IMR-90 (cell line): ENCODE results near the gene ROBO4. TPM values are rescaled to one million over a fixed set of nuclear protein-coding genes. Genes with fewer than 3 reads are reported as not detected.

ENCODE experiments used
- ATAC-seq: fragments of 200-7000 bp; cut with Tn5 transposase; 2 replicates; pipeline ENCODE4 v1.9.1; 2020; ENCODE audit warnings: low read depth, mild to moderate bottlenecking, moderate library complexity
- BruUV-seq: library from RNA; stranded (reverse); fragments of 400-500 nt; replicated peaks from 2 replicates; lab custom pipeline; 2021; lab: Mats Ljungman, UMichigan
- CTCF ChIA-PET: fragments of 300-600 bp; formaldehyde crosslinking; extraction: SDS; loops from one replicate; lab custom pipeline; 2021; ENCODE audit warnings: antibody characterized with exemption; lab: Yijun Ruan, JAX
- POLR2A ChIA-PET: fragments of 300-600 bp; sonication (Branson Sonifier 250); formaldehyde crosslinking; loops from one replicate; lab custom pipeline; 2022; ENCODE audit warnings: antibody characterized with exemption; ENCODE audit not compliant: unreplicated experiment; lab: Charles Lee
- DNase-seq: peaks from one replicate; pipeline ENCODE4 v3.0.0; 2013
- H2AFZ ChIP-seq: replicated peaks from 2 replicates; pipeline ENCODE3; 2013; ENCODE audit warnings: low read length, mild to moderate bottlenecking; ENCODE audit not compliant: poor library complexity
- H2AK5ac ChIP-seq: 2 replicates; pipeline ENCODE4 v1.6.1; 2013; ENCODE audit warnings: low read depth, low read length, inconsistent platforms
- H2AK9ac ChIP-seq: replicated peaks from 2 replicates; pipeline ENCODE3; 2013; ENCODE audit warnings: mild to moderate bottlenecking, low read depth, low read length, moderate library complexity; ENCODE audit not compliant: poor library complexity
- H2BK120ac ChIP-seq: 2 replicates; pipeline ENCODE4 v1.6.1; 2013; ENCODE audit warnings: low read depth, low read length, inconsistent platforms
- H2BK15ac ChIP-seq: 3 replicates; pipeline ENCODE4 v1.6.1; 2013; ENCODE audit warnings: low read depth, low read length, inconsistent platforms
- H2BK20ac ChIP-seq: 2 replicates; pipeline ENCODE4 v1.6.1; 2013; ENCODE audit warnings: low read depth, mild to moderate bottlenecking, inconsistent platforms, low read length, moderate library complexity
- H2BK5ac ChIP-seq: 2 replicates; pipeline ENCODE4 v1.6.1; 2013; ENCODE audit warnings: mild to moderate bottlenecking, low read depth, low read length, inconsistent platforms; ENCODE audit not compliant: poor library complexity, severe bottlenecking
- H3K14ac ChIP-seq: replicated peaks from 2 replicates; pipeline ENCODE4 v1.6.1; 2013; ENCODE audit warnings: low read depth, low read length, inconsistent platforms
- H3K18ac ChIP-seq: 2 replicates; pipeline ENCODE4 v1.6.1; 2013; ENCODE audit warnings: low read depth, low read length, control low read depth
- H3K23ac ChIP-seq: 2 replicates; pipeline ENCODE4 v1.6.1; 2013; ENCODE audit warnings: low read depth, low read length, inconsistent platforms
- H3K27ac ChIP-seq: 2 replicates; pipeline ENCODE4 v1.5.1; 2013; ENCODE audit warnings: mild to moderate bottlenecking, control low read depth, low read length; ENCODE audit not compliant: insufficient read depth
- H3K27me3 ChIP-seq: 2 replicates; pipeline ENCODE4 v1.6.1; 2013; ENCODE audit warnings: low read length; ENCODE audit not compliant: control insufficient read depth, insufficient read depth
- H3K36me3 ChIP-seq: 2 replicates; pipeline ENCODE4 v1.6.1; 2013; ENCODE audit warnings: low read length, mixed read lengths; ENCODE audit not compliant: control insufficient read depth, insufficient read depth
- H3K4ac ChIP-seq: 2 replicates; pipeline ENCODE4 v1.6.1; 2013; ENCODE audit warnings: low read depth, low read length, inconsistent platforms
- H3K4me1 ChIP-seq: 2 replicates; pipeline ENCODE4 v1.6.1; 2013; ENCODE audit warnings: low read length, mixed read lengths; ENCODE audit not compliant: control insufficient read depth, insufficient read depth
- H3K4me2 ChIP-seq: 2 replicates; pipeline ENCODE4 v1.6.1; 2013; ENCODE audit warnings: low read depth, mild to moderate bottlenecking, control low read depth, low read length, moderate library complexity
- H3K4me3 ChIP-seq: 2 replicates; pipeline ENCODE4 v1.5.1; 2013; ENCODE audit warnings: low read depth, mild to moderate bottlenecking, control low read depth, low read length, moderate library complexity; ENCODE audit not compliant: insufficient read depth
- H3K56ac ChIP-seq: 2 replicates; pipeline ENCODE4 v1.6.1; 2013; ENCODE audit warnings: low read length, inconsistent platforms; ENCODE audit not compliant: insufficient read depth; ENCODE audit errors: extremely low read depth
- H3K79me1 ChIP-seq, 2 experiments: 2 replicates each; pipeline ENCODE4 v1.6.1; 2013; ENCODE audit warnings: low read length in 2 of 2, inconsistent platforms in 1 of 2, low read depth in 1 of 2
- H3K9ac ChIP-seq: 2 replicates; pipeline ENCODE4 v1.6.1; 2013; ENCODE audit warnings: low read depth, low read length, control low read depth
- H3K9me1 ChIP-seq: 2 replicates; pipeline ENCODE4 v1.6.1; 2013; ENCODE audit warnings: low read length, inconsistent platforms; ENCODE audit not compliant: insufficient read depth
- H3K9me3 ChIP-seq: 2 replicates; pipeline ENCODE4 v1.6.1; 2013; ENCODE audit warnings: low read length; ENCODE audit not compliant: control insufficient read depth, insufficient read depth
- H4K20me1 ChIP-seq: 2 replicates; pipeline ENCODE4 v1.6.1; 2013; ENCODE audit warnings: low read length, inconsistent platforms; ENCODE audit not compliant: insufficient read depth
- H4K5ac ChIP-seq: 2 replicates; pipeline ENCODE4 v1.6.1; 2013; ENCODE audit warnings: mild to moderate bottlenecking, low read depth, low read length, control low read depth
- H4K8ac ChIP-seq, 2 experiments: 2 replicates each; pipeline ENCODE4 v1.6.1; 2013; ENCODE audit warnings: low read depth in 2 of 2, low read length in 2 of 2, control low read depth in 1 of 2, inconsistent platforms in 1 of 2
- H4K91ac ChIP-seq: 2 replicates; pipeline ENCODE4 v1.6.1; 2013; ENCODE audit warnings: low read depth, low read length, inconsistent platforms; ENCODE audit not compliant: insufficient read depth
- BHLHE40 ChIP-seq: fragments of 150-350 bp; IDR thresholded peaks from 2 replicates; pipeline ENCODE4 v1.6.1; 2016; ENCODE audit warnings: mild to moderate bottlenecking, low read depth, low read length
- CEBPB ChIP-seq: IDR thresholded peaks from 2 replicates; pipeline ENCODE4 v1.6.1; 2012; ENCODE audit warnings: low read depth, low read length, improper control_type of control experiment
- CHD1 ChIP-seq: IDR thresholded peaks from 2 replicates; pipeline ENCODE4 v1.6.1; 2012; ENCODE audit warnings: low read depth, low read length, improper control_type of control experiment
- ELK1 ChIP-seq: fragments of 150-350 bp; IDR thresholded peaks from 2 replicates; pipeline ENCODE4 v1.6.1; 2016; ENCODE audit warnings: low read depth, mild to moderate bottlenecking, low read length, moderate library complexity, borderline replicate concordance
- FOS ChIP-seq: fragments of 150-350 bp; IDR thresholded peaks from 2 replicates; pipeline ENCODE4 v1.6.1; 2016; ENCODE audit warnings: low read depth, low read length
- MAFK ChIP-seq: IDR thresholded peaks from 2 replicates; pipeline ENCODE4 v1.6.1; 2012; ENCODE audit warnings: low read depth, low read length, improper control_type of control experiment
- MAZ ChIP-seq: IDR thresholded peaks from 2 replicates; pipeline ENCODE4 v1.6.1; 2012; ENCODE audit warnings: low read depth, mild to moderate bottlenecking, low read length, improper control_type of control experiment, moderate library complexity, borderline replicate concordance
- MXI1 ChIP-seq: IDR thresholded peaks from 2 replicates; pipeline ENCODE4 v1.6.1; 2012; ENCODE audit warnings: low read depth, mild to moderate bottlenecking, low read length, moderate library complexity, borderline replicate concordance
- POLR2A ChIP-seq: IDR thresholded peaks from 2 replicates; pipeline ENCODE4 v1.6.1; 2012; ENCODE audit warnings: mild to moderate bottlenecking, low read depth, low read length
- RCOR1 ChIP-seq: IDR thresholded peaks from 2 replicates; pipeline ENCODE4 v1.6.1; 2012; ENCODE audit warnings: mild to moderate bottlenecking, low read length, improper control_type of control experiment; ENCODE audit not compliant: insufficient replicate concordance
- RFX5 ChIP-seq: IDR thresholded peaks from 2 replicates; pipeline ENCODE4 v1.8.0; 2012; ENCODE audit warnings: low read depth, mild to moderate bottlenecking, low read length, moderate library complexity
- SMC3 ChIP-seq: fragments of 150-350 bp; IDR thresholded peaks from 2 replicates; pipeline ENCODE4 v1.6.1; 2016; ENCODE audit warnings: low read depth, mild to moderate bottlenecking, antibody characterized with exemption, low read length, moderate library complexity
- USF2 ChIP-seq: fragments of 150-350 bp; IDR thresholded peaks from 2 replicates; pipeline ENCODE4 v1.6.1; 2017; ENCODE audit warnings: mild to moderate bottlenecking, antibody characterized with exemption, low read length, low read depth
- WGBS, 2 experiments: methylation state at CpG; one replicate each; pipeline versions ENCODE4 v1.1.5 to v1.1.7; 2013; ENCODE audit warnings: missing lambda C conversion rate in 2 of 2; ENCODE audit not compliant: insufficient read length in 1 of 2; ENCODE audit errors: extremely low coverage in 2 of 2; 5-methylcytosine and 5-hydroxymethylcytosine counted together
- dilution Hi-C: fragments of 300-500 bp; cut with HindIII; formaldehyde crosslinking; loops from one replicate; pipeline ENCODE4 v1.14.3; 2018; ENCODE audit warnings: low sequenced_read_pairs; ENCODE audit not compliant: unreplicated experiment
- in situ Hi-C: fragments of 300-500 bp; cut with MboI; formaldehyde crosslinking; loops from 3 replicates; pipeline ENCODE4 v1.14.3; 2019; ENCODE audit warnings: low sequenced_read_pairs, inconsistent platforms, mixed read lengths
- intact Hi-C: fragments of 100-400 bp; cut with micrococcal nuclease; formaldehyde crosslinking; loops from 2 replicates; pipeline ENCODE4 v1.10.0; 2022
- polyA plus RNA-seq, 3 experiments: library from polyadenylated mRNA; depleted of rRNA; stranded (reverse); fragments of >200 nt; gene quantifications; 2 replicates each; pipeline ENCODE4 v1.2.3, GENCODE V29; 2012; ENCODE audit warnings: low replicate concordance in 1 of 3
- total RNA-seq: library from RNA; depleted of rRNA; stranded (reverse); fragments of >200 nt; gene quantifications from 2 replicates; pipeline ENCODE4 v1.2.3, GENCODE V29; 2012

ROBO4 gene
- total and polyA plus RNA-seq, 2 of the 4 experiments (the other 2 are of a cell fraction) = 0.72 to 0.82 TPM

DNA sequence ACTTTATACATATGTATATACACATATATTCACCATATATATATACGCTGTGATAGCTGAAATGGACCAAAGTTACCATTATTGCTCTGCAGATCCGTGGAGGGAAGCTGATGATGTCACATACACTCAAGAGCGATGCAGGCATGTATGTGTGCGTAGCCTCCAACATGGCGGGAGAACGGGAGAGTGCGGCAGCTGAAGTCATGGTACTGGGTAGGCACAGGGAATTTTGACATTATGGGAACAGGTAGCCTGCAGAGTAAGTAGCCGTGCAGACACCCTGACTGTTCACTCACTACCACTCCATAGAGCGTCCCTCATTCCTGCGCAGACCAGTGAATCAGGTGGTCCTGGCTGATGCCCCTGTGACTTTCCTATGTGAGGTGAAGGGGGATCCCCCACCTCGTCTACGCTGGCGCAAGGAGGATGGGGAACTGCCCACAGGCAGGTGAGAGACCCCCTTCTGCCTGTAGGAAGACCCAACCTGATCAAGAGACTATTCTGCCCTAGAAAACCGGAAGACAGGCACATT is 27.7 kb downstream of the ROBO4 start:
- Histone ChIP-seq H4K5ac (no peak overlapping the region), H3K4me1 (peaks cover 2% of the 10 kb centered on the region), H2BK120ac (no peak overlapping the region), H3K4ac (no peak overlapping the region), H3K27me3 (peaks cover 82% of the 10 kb centered on the region), H3K18ac (no peak overlapping the region), H2BK20ac (no peak overlapping the region), H3K9me1 (no peaks in the 10 kb centered on the region; the same call in 1 of the 2 replicates), H3K9me3 (no peaks in the 10 kb centered on the region; the same call in 1 of the 2 replicates), H3K9ac (no peak overlapping the region), H2AK9ac (no peak overlapping the region), H2BK15ac (no peak overlapping the region), H4K20me1 (0 out of 2 replicates have a peak, but pooled peaks cover 4% of the 10 kb centered on the region), H2AK5ac (no peak overlapping the region), H3K4me3 (no peak overlapping the region), H3K56ac (no peak overlapping the region), H3K27ac (no peak overlapping the region), H3K36me3 (no peaks in the 10 kb centered on the region), H3K14ac (no peak overlapping the region), H4K8ac (no peak overlapping the region), H4K91ac (no peak overlapping the region), H3K23ac (no peak overlapping the region), H2AFZ (no peak overlapping the region), H2BK5ac (no peak overlapping the region), H3K4me2 (no peak overlapping the region), H3K79me1 (no peaks in the 10 kb centered on the region)
- CTCF ChIA-PET = no interaction called here
- POLR2A ChIA-PET = no interaction called here
- WGBS, 2 experiments = 60% methylated on average over 3 of the region's 14 CpGs; no CpG with 5 or more reads in 1 of the 2 experiments
- in situ Hi-C loops = no loop called here
- dilution Hi-C loops = no loop called here
- DNase-seq = no peak
- BruUV-seq = no TSS peak
- no peak for ATAC-seq
- intact Hi-C loops = loop anchor here (10.0 kb wide), 3 partner anchors 465 to 795 kb away; no protein-coding TSS in a partner anchor
- TF ChIP-seq ELK1 = no peak
- no peak for TF ChIP-seq MXI1
- TF ChIP-seq USF2 = no peak
- TF ChIP-seq CHD1 = no peak
- no peak for TF ChIP-seq RCOR1
- TF ChIP-seq SMC3 = no peak
- TF ChIP-seq FOS = no peak
- no peak for TF ChIP-seq RFX5
- TF ChIP-seq MAZ = no peak
- TF ChIP-seq BHLHE40 = no peak
- no peak for TF ChIP-seq POLR2A
- no peak for TF ChIP-seq CEBPB
- TF ChIP-seq MAFK = no peak
